Activated CD8-positive, alpha-beta memory T cell treated with anti-CD3 and anti-CD28 coated beads for 36 hours (primary cell): ENCODE data around the gene NR2C2AP. TPM values are rescaled to one million over a fixed set of nuclear protein-coding genes. Genes with fewer than 3 reads are reported as not detected.
"Not testable (repeated sequence)": the region's sequence is repeated elsewhere in the genome, so short reads cannot be mapped to it uniquely, and the experiment has no call there.

Experiments used
- CTCF ChIA-PET: fragments of 350-600 bp; sonication (Branson Sonifier 250); formaldehyde crosslinking; loops from one replicate; lab custom pipeline; 2021; ENCODE audit warnings: antibody characterized with exemption; lab: Charles Lee
- POLR2A ChIA-PET: fragments of 350-600 bp; sonication (Branson Sonifier 250); formaldehyde crosslinking; loops from one replicate; lab custom pipeline; 2021; ENCODE audit warnings: antibody characterized with exemption; lab: Charles Lee
- total RNA-seq, 2 experiments: library from RNA; stranded (reverse); gene quantifications; one replicate each; pipeline ENCODE4 v1.2.3, GENCODE V29; 2021

Gene NR2C2AP
- total RNA-seq, 2 experiments from 2014 or later: 57.0 to 57.3 TPM

GRCh38 chr19:19201697-19202630 is 1.2 kb downstream of the NR2C2AP start:
- CTCF ChIA-PET: interaction anchor here (1.6 to 2.5 kb wide), 3 partner anchors 9 to 19 kb away, joined by 4 to 8 read pairs (median 7); no protein-coding TSS in a partner anchor

GRCh38 chr19:19193926-19194325 is 9.3 kb downstream of the NR2C2AP start:
- ChIA-PET CTCF (interaction anchor here (1.7 kb wide), 1 partner anchor 9 kb away, joined by 4 read pairs; the partner anchor contains the start of gene NR2C2AP), POLR2A (no interaction called here)

More at GRCh38 chr19:19201697-19202630, 1.2 kb downstream of the NR2C2AP start:
- POLR2A ChIA-PET: interaction anchor here (0.6 to 1.5 kb wide), 4 partner anchors 10 to 110 kb away, joined by 3 to 7 read pairs (median 6); partner anchors contain the start of genes BORCS8 and RFXANK

- ChIA-PET POLR2A (interaction anchor here (0.5 to 1.5 kb wide), 3 partner anchors 10 to 900 kb away, joined by 3 to 9 read pairs (median 3); partner anchors contain the start of gene NR2C2AP), CTCF (interaction anchor here (0.6 to 1.5 kb wide), 6 partner anchors 10 to 319 kb away, joined by 3 to 8 read pairs (median 4); partner anchors contain the start of gene NR2C2AP)
Observed at GRCh38 chr19:19192910-19193423, 10.2 kb downstream of the NR2C2AP start.

- POLR2A ChIA-PET: interaction anchor here (0.5 to 1.5 kb wide), 6 partner anchors 9 to 900 kb away, joined by 3 to 15 read pairs (median 4); partner anchors contain the start of gene NR2C2AP
- CTCF ChIA-PET: interaction anchor here (0.5 to 1.5 kb wide), 10 partner anchors 11 to 320 kb away, joined by 3 to 8 read pairs (median 4); partner anchors contain the start of gene NR2C2AP
Observed at GRCh38 chr19:19192078-19192882, 10.9 kb downstream of the NR2C2AP start, which contains the start of the genes BORCS8 and RFXANK. TSS of gene BORCS8 (minus strand) at chr19:19192152. CDS start at chr19:19192117, 35 bp downstream. TSS of gene RFXANK (plus strand) at chr19:19192258. CDS start at chr19:19193947, 1,689 bp downstream.

GRCh38 chr19:19191768-19192077 is 11.5 kb downstream of the NR2C2AP start:
- POLR2A ChIA-PET: interaction anchor here (0.8 to 1.5 kb wide), 5 partner anchors 10 to 214 kb away, joined by 3 to 15 read pairs (median 3); partner anchors contain the start of genes GATAD2A and NR2C2AP
- CTCF ChIA-PET: interaction anchor here (0.5 to 1.5 kb wide), 5 partner anchors 12 to 34 kb away, joined by 3 to 4 read pairs (median 3); partner anchors contain the start of gene NR2C2AP

GRCh38 chr19:19186742-19187141 is 16.5 kb downstream of the NR2C2AP start:
- ChIA-PET CTCF (no interaction called here), POLR2A (interaction anchor here (0.6 kb wide), 1 partner anchor 116 kb away, joined by 3 read pairs; no protein-coding TSS in a partner anchor)

GRCh38 chr19:19185853-19186740 is 17.1 kb downstream of the NR2C2AP start:
- ChIA-PET CTCF (interaction anchor here (0.6 to 1.9 kb wide), 6 partner anchors 9 to 264 kb away, joined by 3 to 7 read pairs (median 4); partner anchors contain the start of gene NR2C2AP), POLR2A (no interaction called here)

- POLR2A ChIA-PET: no interaction called here
- CTCF ChIA-PET: no interaction called here
Observed at GRCh38 chr19:19181488-19181998, 21.7 kb downstream of the NR2C2AP start.

- POLR2A ChIA-PET: no interaction called here
- CTCF ChIA-PET: no interaction called here
Observed at GRCh38 chr19:19179548-19180441, 23.4 kb downstream of the NR2C2AP start.

- CTCF ChIA-PET: interaction anchor here (0.7 to 1.5 kb wide), 2 partner anchors 15 to 26 kb away, joined by 3 to 4 read pairs; partner anchors contain the start of genes BORCS8, NR2C2AP and RFXANK
- POLR2A ChIA-PET: interaction anchor here (0.6 kb wide), 1 partner anchor 140 kb away, joined by 5 read pairs; no protein-coding TSS in a partner anchor
Observed at GRCh38 chr19:19176950-19177349, 26.3 kb downstream of the NR2C2AP start.

GRCh38 chr19:19173243-19173642 is 30.0 kb downstream of the NR2C2AP start:
- CTCF ChIA-PET: interaction anchor here (0.6 to 0.7 kb wide), 3 partner anchors 9 to 661 kb away, joined by 3 to 4 read pairs (median 4); no protein-coding TSS in a partner anchor
- POLR2A ChIA-PET: not testable (repeated sequence)

- ChIA-PET CTCF (no interaction called here), POLR2A (no interaction called here)
Observed at GRCh38 chr19:19171821-19172532, 31.2 kb downstream of the NR2C2AP start.

GRCh38 chr19:19170873-19171672 is 32.1 kb downstream of the NR2C2AP start:
- ChIA-PET CTCF (interaction anchor here (0.8 to 1.8 kb wide), 2 partner anchors 14 to 23 kb away, joined by 4 to 5 read pairs; no protein-coding TSS in a partner anchor), POLR2A (no interaction called here)

GRCh38 chr19:19170053-19170872 is 33.0 kb downstream of the NR2C2AP start, which contains the start of gene MEF2B:
TSS of gene MEF2B (minus strand) at chr19:19170263. CDS start at chr19:19150735, 19,528 bp downstream.
- ChIA-PET CTCF (interaction anchor here (0.6 to 1.8 kb wide), 3 partner anchors 14 to 33 kb away, joined by 4 to 5 read pairs (median 4); partner anchors contain the start of gene NR2C2AP), POLR2A (no interaction called here)
